ENCODE measurements around the gene NAP1L1.

NAP1L1 gene

DNA sequence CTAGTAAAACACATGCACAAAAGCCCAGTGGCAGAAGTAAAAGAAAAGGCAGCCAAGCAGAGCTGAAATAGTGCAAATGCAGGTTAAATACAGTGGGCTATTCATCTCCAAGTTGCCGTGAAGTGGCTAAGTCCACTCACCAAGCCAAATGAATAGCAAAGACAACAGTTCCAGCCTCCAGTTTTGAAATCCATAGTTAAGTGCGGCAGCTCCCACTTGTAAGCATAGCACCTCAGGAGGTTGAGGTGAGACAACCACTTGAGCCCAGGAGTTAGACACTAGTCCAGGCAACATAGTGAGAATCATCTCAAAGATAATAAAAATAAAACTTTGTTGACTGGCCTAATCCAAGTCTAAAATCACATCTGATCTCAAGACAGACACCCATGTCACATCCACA lies 43.1 kb downstream of the NAP1L1 start:
- Histone ChIP-seq H3F3A (ENCODE audit: insufficient read depth, low read length) (no peaks in the 10 kb centered on the region), H2AFZ (ENCODE audit: low read length) (no peak overlapping the region), H4K20me1 (ENCODE audit: insufficient read depth, low read length) (no peaks in the 10 kb centered on the region), H3K4me1 (ENCODE audit: insufficient read depth, low read length, severe bottlenecking) (no peaks in the 10 kb centered on the region), H3K79me2 (ENCODE audit: insufficient read depth, low read length) (no peaks in the 10 kb centered on the region), H3K9me2 (ENCODE audit: low read depth, low read length) (no peaks in the 10 kb centered on the region), H3K36me3 (ENCODE audit: insufficient read depth, low read length) (peaks cover 22% of the 10 kb centered on the region), H3K9me3 (ENCODE audit: low read length) (no peaks in the 10 kb centered on the region), H3K4me2 (ENCODE audit: low read length) (no peak overlapping the region), H3K27me3 (ENCODE audit: insufficient read depth, low read length) (no peaks in the 10 kb centered on the region), H3K9ac (ENCODE audit: low read length) (no peak overlapping the region), H3K27ac (ENCODE audit: low read depth, low read length, poor library complexity, severe bottlenecking) (no peak overlapping the region), H3K4me3 (ENCODE audit: low read depth, low read length, poor library complexity, severe bottlenecking) (no peak overlapping the region)
- TF ChIP-seq EZH2 (IDR thresholded peaks at IDR 0.05; ENCODE audit: borderline replicate concordance, low read length) (no peak), CTCF (IDR thresholded peaks at IDR 0.05; ENCODE audit: low read length) (no peak)

GRCh38 chr12:76040461-76040860 lies 44.0 kb downstream of the NAP1L1 start:
- Histone ChIP-seq H3K79me2 (ENCODE audit: insufficient read depth, low read length) (no peaks in the 10 kb centered on the region), H3K27ac (ENCODE audit: low read depth, low read length, poor library complexity, severe bottlenecking) (no peak overlapping the region), H3K4me2 (ENCODE audit: low read length) (no peak overlapping the region), H3K36me3 (ENCODE audit: insufficient read depth, low read length) (peaks cover 15% of the 10 kb centered on the region), H4K20me1 (ENCODE audit: insufficient read depth, low read length) (no peaks in the 10 kb centered on the region), H3K4me3 (ENCODE audit: low read depth, low read length, poor library complexity, severe bottlenecking) (no peak overlapping the region), H3F3A (ENCODE audit: insufficient read depth, low read length) (no peaks in the 10 kb centered on the region), H3K9me2 (ENCODE audit: low read depth, low read length) (no peaks in the 10 kb centered on the region), H3K4me1 (ENCODE audit: insufficient read depth, low read length, severe bottlenecking) (no peaks in the 10 kb centered on the region), H2AFZ (ENCODE audit: low read length) (no peak overlapping the region), H3K27me3 (ENCODE audit: insufficient read depth, low read length) (no peaks in the 10 kb centered on the region), H3K9ac (ENCODE audit: low read length) (no peak overlapping the region), H3K9me3 (ENCODE audit: low read length) (no peaks in the 10 kb centered on the region)
- TF ChIP-seq CTCF (IDR thresholded peaks at IDR 0.05; ENCODE audit: low read length) (no peak), EZH2 (IDR thresholded peaks at IDR 0.05; ENCODE audit: borderline replicate concordance, low read length) (no peak)

GRCh38 chr12:76038176-76038575 lies 46.3 kb downstream of the NAP1L1 start:
- H3K27ac ChIP-seq (ENCODE audit: low read depth, low read length, poor library complexity, severe bottlenecking): no peak overlapping the region

More at GRCh38 chr12:76038176-76038575, 46.3 kb downstream of the NAP1L1 start:
- Histone ChIP-seq H3F3A (ENCODE audit: insufficient read depth, low read length) (no peaks in the 10 kb centered on the region), H3K4me2 (ENCODE audit: low read length) (no peak overlapping the region), H3K36me3 (ENCODE audit: insufficient read depth, low read length) (no peaks in the 10 kb centered on the region), H2AFZ (ENCODE audit: low read length) (no peak overlapping the region), H3K27me3 (ENCODE audit: insufficient read depth, low read length) (no peaks in the 10 kb centered on the region), H3K79me2 (ENCODE audit: insufficient read depth, low read length) (no peaks in the 10 kb centered on the region), H3K9me2 (ENCODE audit: low read depth, low read length) (no peaks in the 10 kb centered on the region), H3K9me3 (ENCODE audit: low read length) (no peaks in the 10 kb centered on the region), H3K9ac (ENCODE audit: low read length) (no peak overlapping the region), H3K4me3 (ENCODE audit: low read depth, low read length, poor library complexity, severe bottlenecking) (no peak overlapping the region), H4K20me1 (ENCODE audit: insufficient read depth, low read length) (no peaks in the 10 kb centered on the region), H3K4me1 (ENCODE audit: insufficient read depth, low read length, severe bottlenecking) (no peaks in the 10 kb centered on the region)
- TF ChIP-seq EZH2 (IDR thresholded peaks at IDR 0.05; ENCODE audit: borderline replicate concordance, low read length) (no peak), CTCF (IDR thresholded peaks at IDR 0.05; ENCODE audit: low read length) (no peak)

Data from OCI-LY1 (cell line).